K562 (cell line): ENCODE data around the gene SRRM5. TPM values are rescaled to one million over a fixed set of nuclear protein-coding genes. Genes with fewer than 3 reads are reported as not detected.

Source experiments
- AFF4 ChIP-seq: sonication (generic); formaldehyde crosslinking; IDR thresholded peaks from 2 replicates; pipeline ENCODE4 v1.8.0; 2023; ENCODE audit warnings: mild to moderate bottlenecking, missing genetic modification reagents
- ARID3B ChIP-seq: fragments of 250-450 bp; sonication (Bioruptor Pico); IDR thresholded peaks from 2 replicates; pipeline ENCODE4 v1.4.0; 2020; ENCODE audit warnings: borderline replicate concordance
- ASH1L ChIP-seq: fragments of 450-650 bp; IDR thresholded peaks from 2 replicates; pipeline ENCODE4 v1.6.1; 2018; ENCODE audit warnings: borderline replicate concordance, mild to moderate bottlenecking, low read depth; ENCODE audit not compliant: partially characterized antibody
- ELF4 ChIP-seq: fragments of 450-650 bp; formaldehyde crosslinking; IDR thresholded peaks from 2 replicates; pipeline ENCODE4 v1.4.0; 2022; ENCODE audit warnings: missing genetic modification characterization
- ETV1 ChIP-seq: fragments of 450-650 bp; conservative IDR thresholded peaks from 2 replicates; pipeline ENCODE4 v1.6.1; 2016; ENCODE audit warnings: missing genetic modification characterization, control low read depth, low read depth, missing compliant biosample characterization
- MAZ ChIP-seq, 2 experiments: fragments of 450-650 bp in 1 of 2; sonication (generic) in 1 of 2; formaldehyde crosslinking; IDR thresholded peaks in 1 of 2; conservative IDR thresholded peaks in 1 of 2; 2 replicates each; pipeline versions ENCODE4 v1.4.0 to v1.5.0; 2020; ENCODE audit warnings: mild to moderate bottlenecking in 1 of 2, missing genetic modification reagents in 1 of 2
- MYC ChIP-seq, 2 experiments: fragments of 250-450 bp in 1 of 2; sonication (Bioruptor Pico) in 1 of 2; IDR thresholded peaks; 2 replicates each; pipeline versions ENCODE4 v1.5.1 to v1.6.1; 2012 to 2021; ENCODE audit warnings: low read depth in 2 of 2, borderline replicate concordance in 1 of 2, improper control_type of control experiment in 1 of 2, low read length in 1 of 2, mild to moderate bottlenecking in 1 of 2, moderate library complexity in 1 of 2
- PHF21A ChIP-seq: fragments of 450-650 bp; IDR thresholded peaks from 2 replicates; pipeline ENCODE4 v1.6.1; 2017; ENCODE audit warnings: low read depth, borderline replicate concordance
- SMARCA5 ChIP-seq: fragments of 450-650 bp; IDR thresholded peaks from 2 replicates; pipeline ENCODE4 v1.6.1; 2016
- SRSF9 ChIP-seq: fragments of 200-400 bp; formaldehyde crosslinking; IDR thresholded peaks from 2 replicates; pipeline ENCODE4 v1.6.1; 2017; ENCODE audit warnings: low read depth, low read length, borderline replicate concordance
- TSC22D4 ChIP-seq: fragments of 450-650 bp; IDR thresholded peaks from 2 replicates; pipeline ENCODE4 v1.6.1; 2016; ENCODE audit warnings: missing genetic modification characterization, missing biosample characterization, control low read depth
- XRCC3 ChIP-seq: fragments of 450-650 bp; IDR thresholded peaks from 2 replicates; pipeline ENCODE4 v1.6.1; 2017; ENCODE audit warnings: mild to moderate bottlenecking, moderate library complexity
- ZFPM2 ChIP-seq: fragments of 250-450 bp; sonication (Bioruptor Pico); IDR thresholded peaks from 2 replicates; pipeline ENCODE4 v1.5.1; 2022; ENCODE audit warnings: mild to moderate bottlenecking
- ZMIZ1 ChIP-seq, 2 experiments: fragments of 150-350 bp in 1 of 2; IDR thresholded peaks; 2 replicates each; pipeline ENCODE4 v1.6.1; 2012 to 2016; ENCODE audit warnings: low read depth in 2 of 2, low read length in 2 of 2, mild to moderate bottlenecking in 1 of 2, moderate library complexity in 1 of 2
- polyA plus RNA-seq, 8 experiments: library from polyadenylated mRNA; depleted of rRNA in 4 of 8; stranded (reverse) in 5 of 8; unstranded in 3 of 8; fragments of >200 nt; fragmentation: Nextera tagmentation in 2 of 8; fragmentation: Illumina TruSeq in 1 of 8; extraction: Ambion mirVana in 2 of 8; extraction: Trizol in 1 of 8; gene quantifications; 2 replicates each; pipeline versions ENCODE4 v1.2.1 to v1.2.3, GENCODE V29; 2011 to 2014; ENCODE audit warnings: inconsistent platforms in 1 of 8, missing spikeins in 1 of 8
- total RNA-seq, 7 experiments: library from RNA; depleted of rRNA in 6 of 7; stranded (reverse); fragments of >200 nt in 6 of 7; fragmentation: Illumina TruSeq in 2 of 7; extraction: Trizol in 2 of 7; gene quantifications; 2 replicates each; pipeline versions ENCODE4 v1.2.1 to v1.2.3, GENCODE V29; 2011 to 2021; ENCODE audit warnings: low replicate concordance in 1 of 7
- TF ChIP-seq, protein P1 (sequence below), 2 experiments: fragments of 250-450 bp in 1 of 2; fragments of 450-650 bp in 1 of 2; sonication (Bioruptor Pico) in 1 of 2; IDR thresholded peaks; 2 replicates each; pipeline versions ENCODE4 v1.6.1 to v1.8.0; 2016 to 2021; ENCODE audit warnings: mild to moderate bottlenecking in 2 of 2, moderate library complexity in 2 of 2, missing compliant biosample characterization in 1 of 2, missing genetic modification characterization in 1 of 2

Gene SRRM5
- total and polyA plus RNA-seq, 9 of the 15 experiments (the other 6 are each of a cell fraction or from before 2014, with no cell fraction given), result 0.09 to 0.45 (median 0.18) TPM; not detected in 2

- no peak for TF ChIP-seq SRSF9
- peak; percentile 99 for TF ChIP-seq PHF21A
- no peak for TF ChIP-seq ASH1L
- TF ChIP-seq MAZ (CRISPR knock-in tag; conservative IDR thresholded peaks at IDR 0.05 in 1 of 2, IDR thresholded peaks at IDR 0.05 in 1 of 2), result peak; percentile 54 to 75
- no peak for TF ChIP-seq AFF4
- TF ChIP-seq XRCC3, result no peak
- no peak; the same call in 1 of the 2 replicates for TF ChIP-seq MYC (IDR thresholded peaks at IDR 0.05; ENCODE audit: low read depth, low read length)
- peak; percentile 72; the same call in 1 of the 2 replicates for TF ChIP-seq MYC (CRISPR knock-in tag; IDR thresholded peaks at IDR 0.05; ENCODE audit: borderline replicate concordance, low read depth)
- no peak for TF ChIP-seq SMARCA5
- TF ChIP-seq ZFPM2 (CRISPR knock-in tag), result 0 out of 2 replicates have a peak, but pooled peaks have one; percentile 49
- no peak for TF ChIP-seq ARID3B (CRISPR knock-in tag)
- no peak for TF ChIP-seq TSC22D4 (tag)
- TF ChIP-seq ELF4 (CRISPR knock-in tag), result peak; percentile 75; the same call in 1 of the 2 replicates
- peak in 1 of 2 experiments; percentile 8; a peak in 1 of 4 replicates for TF ChIP-seq ZMIZ1 (IDR thresholded peaks at IDR 0.05; ENCODE audit: low read depth in 2 of 2, low read length in 2 of 2)
- TF ChIP-seq ETV1 (tag), result peak; percentile 69
- TF ChIP-seq, protein P1, sequence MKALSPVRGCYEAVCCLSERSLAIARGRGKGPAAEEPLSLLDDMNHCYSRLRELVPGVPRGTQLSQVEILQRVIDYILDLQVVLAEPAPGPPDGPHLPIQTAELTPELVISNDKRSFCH (CRISPR knock-in tag; IDR thresholded peaks at IDR 0.05), result no peak
- TF ChIP-seq, protein P1 (tag; IDR thresholded peaks at IDR 0.05), result peak; percentile 78
These were observed 15.7 kb upstream of the SRRM5 start, which contains the start of the genes IRGQ and ZNF576 (continued) for GRCh38 chr19:43595999-43596841.
